ENCODE results near the gene SOHLH1. TPM values are rescaled to one million over a fixed set of nuclear protein-coding genes. Genes with fewer than 3 reads are reported as not detected.
"Not testable (repeated sequence)": the region's sequence is repeated elsewhere in the genome, so short reads cannot be mapped to it uniquely, and the experiment has no call there.

The SOHLH1 gene
- total RNA-seq, 3 donors from 2014 or later (not counting 1 experiment from before 2014, with no cell fraction given), result not detected

DNA sequence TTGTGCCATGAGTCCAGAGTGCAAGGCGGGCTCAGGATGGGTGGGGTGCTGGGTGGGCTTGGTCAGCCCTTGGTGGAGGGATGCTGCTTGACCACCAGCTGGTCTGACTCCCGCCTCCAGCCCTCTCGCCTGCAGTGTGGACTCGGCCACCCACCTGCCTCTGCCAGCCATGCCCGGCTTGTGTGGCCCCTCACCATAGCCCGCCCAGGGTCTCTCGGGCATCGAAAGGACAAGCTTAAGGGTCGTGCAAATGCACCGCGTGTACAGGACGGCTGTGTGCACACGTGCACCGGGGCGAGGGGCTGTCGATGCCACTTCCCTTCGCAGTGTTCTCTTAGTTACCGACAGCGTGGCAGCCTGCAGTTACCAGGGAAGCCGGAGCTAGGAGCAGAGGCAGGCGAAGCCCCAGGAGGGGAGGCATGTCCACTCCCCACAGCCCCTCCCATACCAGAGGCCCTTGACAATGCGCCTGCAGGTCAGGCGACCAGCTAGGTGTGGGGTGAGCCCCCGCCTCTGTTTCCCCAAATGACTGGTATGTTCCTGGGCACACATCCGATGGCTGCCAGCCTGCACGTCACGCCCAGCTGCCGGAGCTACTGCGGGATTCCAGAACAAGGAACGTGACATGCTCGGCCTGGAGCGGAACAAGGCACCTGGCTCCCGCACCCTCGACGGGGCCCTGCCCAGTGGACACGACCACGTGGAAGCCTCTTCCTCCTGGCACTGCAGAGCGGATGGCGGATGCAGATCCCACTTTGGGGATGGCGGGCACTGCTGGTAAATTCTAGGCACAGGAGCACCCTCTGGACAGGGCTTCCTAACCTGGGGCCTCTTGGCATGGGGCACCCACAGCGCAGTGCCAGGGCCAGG is 28.3 kb downstream of the SOHLH1 start:
- Mint-ChIP-seq H3K4me1 (no peaks in the 10 kb centered on the region), H3K27me3 (ENCODE audit: low read depth in 2 of 2) (peaks cover 0 to 3% of the 10 kb centered on the region in 2 donors), H3K9me3 (no peaks in the 10 kb centered on the region), H3K27ac (no peak overlapping the region), H3K36me3 (no peaks in the 10 kb centered on the region), H3K4me3 (no peak overlapping the region)
- H3K36me3 ChIP-seq (ENCODE audit: control insufficient read depth, insufficient read depth, low read length), result no peaks in the 10 kb centered on the region
- no peak overlapping the region for H3K27ac ChIP-seq (ENCODE audit: low read length)
- H3K4me1 ChIP-seq (ENCODE audit: control insufficient read depth, insufficient read depth, low read length), result no peaks in the 10 kb centered on the region
- DNase-seq (no peak), ATAC-seq (no peak)
- 90% methylated on average over 41 of the region's 41 CpGs for WGBS (ENCODE audit: insufficient coverage)
- H3K9me3 ChIP-seq (ENCODE audit: control insufficient read depth, insufficient read depth, low read length), result no peaks in the 10 kb centered on the region
- intact Hi-C loops (cut with micrococcal nuclease), result no loop called here
- H3K27me3 ChIP-seq (ENCODE audit: control insufficient read depth, insufficient read depth, low read length), result no peaks in the 10 kb centered on the region
- no peak overlapping the region for H3K4me3 ChIP-seq (ENCODE audit: low read length)
- TF ChIP-seq, protein P1, sequence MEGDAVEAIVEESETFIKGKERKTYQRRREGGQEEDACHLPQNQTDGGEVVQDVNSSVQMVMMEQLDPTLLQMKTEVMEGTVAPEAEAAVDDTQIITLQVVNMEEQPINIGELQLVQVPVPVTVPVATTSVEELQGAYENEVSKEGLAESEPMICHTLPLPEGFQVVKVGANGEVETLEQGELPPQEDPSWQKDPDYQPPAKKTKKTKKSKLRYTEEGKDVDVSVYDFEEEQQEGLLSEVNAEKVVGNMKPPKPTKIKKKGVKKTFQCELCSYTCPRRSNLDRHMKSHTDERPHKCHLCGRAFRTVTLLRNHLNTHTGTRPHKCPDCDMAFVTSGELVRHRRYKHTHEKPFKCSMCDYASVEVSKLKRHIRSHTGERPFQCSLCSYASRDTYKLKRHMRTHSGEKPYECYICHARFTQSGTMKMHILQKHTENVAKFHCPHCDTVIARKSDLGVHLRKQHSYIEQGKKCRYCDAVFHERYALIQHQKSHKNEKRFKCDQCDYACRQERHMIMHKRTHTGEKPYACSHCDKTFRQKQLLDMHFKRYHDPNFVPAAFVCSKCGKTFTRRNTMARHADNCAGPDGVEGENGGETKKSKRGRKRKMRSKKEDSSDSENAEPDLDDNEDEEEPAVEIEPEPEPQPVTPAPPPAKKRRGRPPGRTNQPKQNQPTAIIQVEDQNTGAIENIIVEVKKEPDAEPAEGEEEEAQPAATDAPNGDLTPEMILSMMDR (IDR thresholded peaks at IDR 0.05), result no peak

DNA sequence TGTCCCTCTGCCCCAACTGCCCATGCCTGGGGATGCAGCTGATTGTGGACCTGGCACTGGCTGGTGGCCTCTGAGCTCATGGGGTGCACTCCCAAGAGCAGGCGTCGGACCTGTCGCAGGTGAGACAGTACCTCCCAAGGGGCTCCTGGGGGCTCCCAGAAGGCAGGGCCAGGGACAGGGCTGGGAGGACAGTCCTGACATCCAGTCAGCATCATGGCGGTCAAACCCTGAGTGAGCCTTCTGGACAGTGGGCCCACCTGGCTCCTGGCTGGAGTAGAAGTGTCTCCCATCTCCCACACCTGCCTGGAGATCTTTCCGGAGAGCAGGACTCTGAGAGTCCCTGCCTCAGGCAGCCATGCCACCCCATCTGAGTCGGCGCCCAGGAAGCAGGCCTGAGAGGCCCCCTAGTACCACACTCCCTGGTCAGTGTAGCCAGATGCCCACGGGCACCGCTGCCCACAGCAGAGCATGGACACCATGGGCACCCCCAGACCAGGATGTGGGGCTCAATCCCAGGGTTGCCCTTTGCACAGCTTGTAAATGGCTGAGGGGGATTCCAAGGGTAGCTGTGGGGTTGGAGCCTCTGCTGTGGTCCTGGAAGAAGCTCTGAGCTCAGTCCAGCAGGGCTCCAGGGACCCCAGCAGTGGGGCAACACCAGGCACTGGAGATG is 29.5 kb downstream of the SOHLH1 start:
- H3K9me3 Mint-ChIP-seq, result no peaks in the 10 kb centered on the region
- 93% methylated on average over 9 of the region's 9 CpGs for WGBS (ENCODE audit: insufficient coverage)
- Histone ChIP-seq H3K4me1 (ENCODE audit: control insufficient read depth, insufficient read depth, low read length) (no peaks in the 10 kb centered on the region), H3K27ac (ENCODE audit: low read length) (no peak overlapping the region), H3K4me3 (ENCODE audit: low read length) (no peak overlapping the region), H3K36me3 (ENCODE audit: control insufficient read depth, insufficient read depth, low read length) (no peaks in the 10 kb centered on the region), H3K9me3 (ENCODE audit: control insufficient read depth, insufficient read depth, low read length) (no peaks in the 10 kb centered on the region), H3K27me3 (ENCODE audit: control insufficient read depth, insufficient read depth, low read length) (no peaks in the 10 kb centered on the region)
- TF ChIP-seq, protein P1 (IDR thresholded peaks at IDR 0.05), result no peak
- H3K27ac Mint-ChIP-seq, result no peak overlapping the region
- no peaks in the 10 kb centered on the region for H3K36me3 Mint-ChIP-seq
- DNase-seq (no peak), ATAC-seq (no peak)
- no peak overlapping the region for H3K4me3 Mint-ChIP-seq
- no peaks in the 10 kb centered on the region for H3K4me1 Mint-ChIP-seq
- intact Hi-C loops (cut with micrococcal nuclease), result no loop called here
- peaks cover 0 to 3% of the 10 kb centered on the region in 2 donors for H3K27me3 Mint-ChIP-seq (ENCODE audit: low read depth in 2 of 2)

DNA sequence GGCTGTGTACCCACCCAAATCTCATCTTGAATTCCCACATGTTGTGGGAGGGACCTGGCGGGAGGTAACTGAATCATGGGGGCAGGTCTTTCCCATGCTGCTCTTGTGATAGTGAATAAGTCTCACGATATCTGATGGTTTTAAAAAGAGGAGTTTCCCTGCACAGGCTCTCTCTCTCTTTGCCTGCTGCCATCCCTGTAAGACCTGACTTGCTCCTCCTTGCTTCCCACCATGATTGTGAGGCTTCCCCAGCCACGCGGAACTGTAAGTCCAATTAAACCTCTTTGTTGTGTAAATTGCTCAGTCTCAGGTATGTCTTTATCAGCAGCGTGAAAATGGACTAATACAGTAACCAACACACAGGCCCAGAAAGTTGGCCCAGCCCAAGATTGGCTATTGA is 30.3 kb downstream of the SOHLH1 start:
- H3K36me3 Mint-ChIP-seq; H3K27ac ChIP-seq (ENCODE audit: low read length); DNase-seq; H3K27ac Mint-ChIP-seq; H3K9me3 Mint-ChIP-seq; H3K4me3 Mint-ChIP-seq; ATAC-seq; H3K27me3 ChIP-seq (ENCODE audit: control insufficient read depth, insufficient read depth, low read length); H3K4me3 ChIP-seq (ENCODE audit: low read length); H3K4me1 Mint-ChIP-seq; intact Hi-C loops (cut with micrococcal nuclease); H3K27me3 Mint-ChIP-seq (ENCODE audit: low read depth in 2 of 2); H3K9me3 ChIP-seq (ENCODE audit: control insufficient read depth, insufficient read depth, low read length); H3K36me3 ChIP-seq (ENCODE audit: control insufficient read depth, insufficient read depth, low read length); H3K4me1 ChIP-seq (ENCODE audit: control insufficient read depth, insufficient read depth, low read length): not testable (repeated sequence)
- 90% methylated on average over 5 of the region's 5 CpGs for WGBS (ENCODE audit: insufficient coverage)

DNA sequence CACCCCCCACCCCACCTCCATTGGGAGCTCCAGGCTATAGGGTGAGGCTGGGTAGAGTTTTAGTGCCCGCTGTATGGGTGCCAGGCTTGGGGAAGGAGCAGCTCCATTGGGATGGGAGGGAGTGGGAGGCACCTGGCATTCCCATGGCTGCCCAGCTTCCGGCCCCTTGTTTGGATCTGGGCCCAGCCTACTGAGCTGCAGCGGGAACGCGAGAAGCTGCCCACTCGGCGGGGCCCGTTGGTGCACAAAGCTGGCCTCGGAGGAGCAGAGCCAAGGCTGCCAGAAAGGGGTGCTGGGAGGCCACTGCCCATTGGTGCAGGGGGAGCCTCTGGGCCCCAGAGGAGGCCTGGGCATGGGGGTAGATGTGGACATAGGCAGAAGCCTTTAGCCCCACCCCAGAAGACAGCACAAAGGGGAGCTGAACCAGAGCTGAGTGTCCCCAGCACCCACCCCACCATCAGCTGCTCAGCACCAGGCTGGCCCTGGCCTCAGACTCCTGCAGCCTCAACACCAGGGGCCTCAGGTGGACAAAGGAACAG is 31.7 kb downstream of the SOHLH1 start:
- no peaks in the 10 kb centered on the region for H3K36me3 Mint-ChIP-seq
- Histone ChIP-seq H3K4me1 (ENCODE audit: control insufficient read depth, insufficient read depth, low read length) (no peaks in the 10 kb centered on the region), H3K27me3 (ENCODE audit: control insufficient read depth, insufficient read depth, low read length) (no peaks in the 10 kb centered on the region), H3K9me3 (ENCODE audit: control insufficient read depth, insufficient read depth, low read length) (no peaks in the 10 kb centered on the region), H3K27ac (ENCODE audit: low read length) (no peak overlapping the region), H3K36me3 (ENCODE audit: control insufficient read depth, insufficient read depth, low read length) (no peaks in the 10 kb centered on the region), H3K4me3 (ENCODE audit: low read length) (no peak overlapping the region)
- no peak overlapping the region for H3K27ac Mint-ChIP-seq
- 91% methylated on average over 9 of the region's 9 CpGs for WGBS (ENCODE audit: insufficient coverage)
- H3K4me3 Mint-ChIP-seq, result no peak overlapping the region
- DNase-seq, result no peak
- intact Hi-C loops (cut with micrococcal nuclease), result no loop called here
- H3K4me1 Mint-ChIP-seq, result no peaks in the 10 kb centered on the region
- TF ChIP-seq, protein P1 (IDR thresholded peaks at IDR 0.05), result no peak
- H3K27me3 Mint-ChIP-seq (ENCODE audit: low read depth in 2 of 2), result peaks cover 0 to 3% of the 10 kb centered on the region in 2 donors
- no peaks in the 10 kb centered on the region for H3K9me3 Mint-ChIP-seq
- no peak for ATAC-seq
